ENCODE results near the gene XKR7.

- no peak for TF ChIP-seq CTCF (IDR thresholded peaks at IDR 0.05)
- TF ChIP-seq EZH2 (IDR thresholded peaks at IDR 0.05; ENCODE audit: borderline replicate concordance, insufficient read depth, low read depth, low read length, poor library complexity, severe bottlenecking): no peak
These were observed 9.1 kb downstream of the XKR7 start for GRCh38 chr20:31977080-31977479.

All from B cell (primary cell).